GM21515 (cell line): ENCODE measurements around the gene COTL1.

Experiments used
- ATAC-seq: cut with Tn5 transposase; IDR thresholded peaks from one replicate; pipeline ENCODE4 v1.9.1; 2021; ENCODE audit not compliant: unreplicated experiment

The COTL1 gene

DNA sequence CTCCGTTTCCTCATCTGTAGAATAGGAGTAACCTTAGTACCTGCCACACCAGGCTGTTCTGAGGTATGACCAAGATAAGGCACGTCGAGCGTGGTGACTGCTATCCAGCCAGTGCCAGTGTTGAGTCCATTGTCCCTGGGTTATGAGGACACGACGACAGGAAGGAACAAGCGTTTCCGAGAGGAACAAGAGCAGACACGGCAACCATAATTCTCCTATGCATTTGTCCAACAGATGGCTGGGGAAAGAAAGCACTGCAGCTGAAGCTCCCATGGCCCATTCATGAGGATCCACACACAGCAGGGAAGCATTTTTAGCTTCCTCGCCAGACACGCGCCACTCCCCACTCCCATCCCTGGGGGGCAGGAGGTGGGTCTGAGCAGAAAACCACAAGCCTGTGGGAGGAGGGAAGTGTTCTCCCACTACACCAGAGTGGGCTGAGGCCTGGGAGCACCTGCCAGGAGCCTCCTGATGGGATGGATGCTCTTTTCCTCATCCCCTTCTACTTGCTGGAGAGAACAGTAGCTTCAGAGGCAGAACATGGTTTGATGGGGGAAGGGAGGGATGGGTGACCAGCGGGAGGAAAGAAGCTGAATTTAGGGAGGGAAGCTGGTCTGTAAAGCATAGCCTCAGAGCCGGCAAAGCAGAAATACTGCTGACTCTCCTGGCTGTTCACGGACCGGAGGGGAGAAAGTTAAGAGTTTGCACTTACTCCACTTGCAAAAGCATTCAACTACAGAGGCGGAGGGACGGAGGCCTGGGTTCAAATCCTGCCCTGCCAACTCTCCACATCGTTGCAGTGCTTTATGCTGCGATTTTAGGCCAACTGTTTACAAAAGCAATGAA lies 2.7 kb downstream of the COTL1 start:
- ATAC-seq: no peak

DNA sequence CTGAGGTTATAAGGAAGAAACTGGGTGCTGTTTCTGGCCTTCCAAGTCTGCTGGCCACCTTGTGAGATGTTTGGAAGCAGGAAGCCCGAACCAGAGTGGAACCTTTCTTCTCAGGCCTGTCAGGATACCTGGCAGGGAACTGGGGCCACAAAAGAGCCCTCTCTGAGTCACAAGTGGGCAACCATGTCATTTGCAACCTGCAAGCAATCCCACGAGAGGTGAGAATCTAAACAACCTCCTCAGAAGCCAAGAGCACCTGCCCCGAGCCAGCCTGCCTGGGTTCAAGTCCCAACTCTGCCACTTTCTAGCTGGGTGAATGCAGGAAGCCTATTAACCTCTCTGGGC lies 3.3 kb downstream of the COTL1 start:
- no peak for ATAC-seq

DNA sequence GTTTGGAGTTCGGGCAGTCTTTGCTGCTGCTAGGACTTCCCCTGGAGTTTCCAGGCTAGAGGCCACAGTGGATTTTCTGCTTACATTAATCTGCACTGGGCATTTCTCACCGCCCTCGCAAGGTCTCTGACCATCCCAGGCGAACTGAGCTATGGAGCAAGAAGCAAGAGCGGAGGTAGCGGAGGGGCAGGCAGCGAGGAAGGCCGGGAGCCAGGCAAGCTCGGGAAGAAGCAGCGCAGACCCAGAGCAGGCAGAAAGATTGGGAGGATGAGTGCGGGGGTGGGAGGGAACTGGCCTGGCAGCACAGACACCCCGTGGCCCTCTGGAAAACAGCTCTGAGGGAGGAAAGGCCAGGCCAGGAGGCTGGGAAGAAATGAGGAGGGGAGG lies 3.8 kb downstream of the COTL1 start:
- ATAC-seq: no peak

DNA sequence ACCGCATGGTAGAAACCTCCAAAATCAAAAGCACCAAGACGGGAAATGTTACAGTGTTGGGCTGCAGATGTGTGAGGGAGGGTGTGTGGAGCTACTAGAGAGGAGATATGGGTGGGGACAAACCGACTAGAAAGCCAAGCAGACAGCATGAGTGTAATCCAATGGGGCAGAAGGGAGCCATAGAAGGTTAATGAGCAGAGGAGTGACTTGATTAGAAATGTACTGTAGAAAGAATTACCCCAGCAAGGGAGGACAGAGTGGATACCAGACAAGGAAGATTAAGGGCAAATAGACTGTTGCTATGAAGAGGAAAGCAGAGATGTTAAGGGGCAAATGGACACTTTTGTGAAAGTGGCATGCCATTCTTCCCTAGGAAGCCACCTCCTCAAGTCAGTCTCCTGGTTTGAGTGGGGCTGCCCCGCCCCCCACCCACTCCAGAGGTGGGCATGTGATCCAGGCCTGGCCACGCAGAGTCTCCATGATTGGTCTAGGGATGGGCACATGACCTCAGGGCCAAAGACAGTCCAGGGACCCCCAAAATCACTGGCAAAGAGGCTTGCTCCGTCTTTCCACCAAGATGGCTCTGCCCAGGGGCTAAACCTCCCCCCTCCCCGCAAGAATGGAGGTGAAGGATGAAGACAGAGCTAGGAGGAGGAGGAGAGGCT lies 4.3 kb downstream of the COTL1 start:
- no peak for ATAC-seq

DNA sequence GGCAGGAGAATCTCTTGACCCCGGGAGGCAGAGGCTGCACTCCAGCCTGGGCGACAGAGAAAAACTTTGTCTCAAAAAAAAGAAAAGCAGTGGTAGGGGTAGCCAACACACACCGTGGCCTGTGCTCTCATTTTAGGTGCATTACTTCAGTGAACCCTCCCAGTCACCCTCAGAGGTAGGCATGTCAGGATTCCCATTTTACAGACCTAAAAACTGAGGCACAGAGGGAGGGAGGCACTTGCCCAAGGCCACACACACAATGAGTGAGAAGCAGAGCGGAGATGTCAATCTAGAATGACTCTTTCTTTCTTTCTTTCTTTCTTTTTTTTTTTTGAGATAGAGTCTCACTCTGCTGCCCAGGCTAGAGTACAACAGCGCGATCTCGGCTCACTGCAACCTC lies 5.2 kb downstream of the COTL1 start:
- ATAC-seq: no peak

DNA sequence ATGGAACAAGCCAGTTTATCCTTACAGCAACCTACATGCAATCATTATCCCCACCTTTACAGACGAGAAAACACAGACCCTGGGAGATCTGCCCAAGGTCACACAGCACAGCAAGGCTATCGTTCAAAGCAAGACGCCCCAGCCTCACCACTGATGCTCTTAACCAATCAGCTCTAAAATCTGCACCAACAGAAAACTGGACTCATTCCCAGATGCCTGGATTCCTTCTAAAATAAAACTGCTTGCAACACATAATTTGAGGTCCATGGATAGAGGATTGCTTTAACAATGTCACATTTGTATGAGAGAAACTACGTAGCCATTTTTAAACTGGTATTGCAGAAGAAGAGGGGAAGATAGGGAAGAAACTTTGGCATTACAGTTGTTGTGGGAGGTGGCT lies 6.8 kb downstream of the COTL1 start:
- no peak for ATAC-seq

DNA sequence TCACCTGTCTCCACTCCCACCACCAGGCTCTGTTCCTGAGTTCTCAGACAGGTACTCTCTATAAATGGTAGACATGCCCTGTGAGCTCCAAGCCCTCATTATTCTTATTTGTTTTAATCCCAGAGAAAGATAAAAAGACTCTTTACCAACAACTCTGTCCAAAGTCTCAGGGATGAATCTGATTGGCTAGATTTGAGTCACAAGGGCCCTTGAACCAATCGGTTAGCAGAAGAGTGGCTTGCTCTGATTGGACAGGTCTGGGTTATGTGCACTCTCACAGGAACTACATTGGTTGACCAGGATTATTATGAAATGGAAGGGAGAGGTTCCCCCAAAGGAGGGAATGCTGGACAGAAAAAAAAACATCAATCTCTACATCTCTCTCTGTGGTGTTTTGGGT lies 7.5 kb downstream of the COTL1 start:
- no peak for ATAC-seq

DNA sequence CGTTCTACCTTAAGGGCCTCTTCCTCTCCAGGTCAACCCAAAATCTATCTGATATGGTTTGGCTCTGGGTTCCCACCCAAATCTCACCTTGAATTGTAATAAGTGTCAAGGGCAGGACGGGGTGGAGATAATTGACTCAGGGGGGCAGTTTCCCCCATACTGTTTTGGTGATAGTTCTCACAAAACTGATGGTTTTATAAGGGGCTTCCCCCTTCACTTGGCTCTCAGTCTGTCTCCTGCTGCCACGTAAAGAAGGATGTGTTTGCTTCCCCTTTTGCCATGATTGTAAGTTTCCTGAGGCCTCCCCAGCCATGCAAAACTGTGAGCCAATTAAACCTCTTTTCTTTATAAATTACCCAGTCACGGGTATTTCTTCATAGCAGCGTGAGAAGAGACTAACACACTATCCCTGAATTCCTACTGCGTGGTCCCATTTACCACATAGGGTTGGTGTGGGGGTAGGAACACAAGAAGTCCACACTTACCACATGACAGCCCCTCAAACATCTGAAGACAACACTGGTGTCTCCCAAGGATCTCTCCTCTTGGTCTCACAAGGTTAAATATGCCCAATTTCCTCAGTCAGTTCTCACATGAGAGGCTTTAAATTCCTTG lies 8.2 kb downstream of the COTL1 start:
- no peak for ATAC-seq

DNA sequence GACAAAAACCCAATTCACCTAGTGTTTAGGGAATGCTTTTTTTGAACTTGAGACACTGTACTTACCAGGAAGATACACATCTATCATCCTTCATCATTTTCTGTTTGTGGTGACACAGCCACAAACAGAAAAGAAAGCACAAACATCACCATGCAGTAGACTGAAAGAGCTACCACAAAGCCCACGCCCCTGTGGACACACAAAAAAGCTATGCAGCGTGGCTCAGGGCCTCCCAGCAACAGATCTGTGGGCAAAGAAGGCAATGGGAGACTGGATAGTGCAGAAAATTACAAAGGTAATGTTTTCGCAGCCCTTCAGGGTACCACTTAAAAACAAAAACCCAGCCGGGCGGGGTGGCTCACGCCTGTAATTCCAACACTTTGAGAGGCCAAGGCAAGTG lies 9.6 kb downstream of the COTL1 start:
- no peak for ATAC-seq

DNA sequence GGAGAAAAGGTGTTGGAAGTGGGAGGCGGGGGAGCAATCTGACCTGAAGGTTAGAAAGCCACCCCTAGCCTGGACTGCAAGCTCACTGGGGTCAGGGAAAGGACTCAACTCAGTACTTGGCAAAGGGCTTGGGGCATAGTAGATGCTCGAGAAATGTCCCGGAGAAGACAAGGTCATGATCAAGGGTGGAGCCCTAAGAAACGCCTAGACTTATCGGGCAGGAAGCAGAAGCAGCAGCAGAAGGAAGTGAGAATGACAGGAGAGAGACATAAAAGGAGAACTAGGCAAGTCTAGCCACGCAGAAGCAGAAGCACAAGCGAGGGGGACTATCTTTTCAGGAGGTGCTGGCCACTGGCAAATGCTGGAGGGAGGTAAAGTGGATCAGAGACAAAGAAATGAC lies 10.2 kb downstream of the COTL1 start:
- peak; percentile 43 for ATAC-seq

DNA sequence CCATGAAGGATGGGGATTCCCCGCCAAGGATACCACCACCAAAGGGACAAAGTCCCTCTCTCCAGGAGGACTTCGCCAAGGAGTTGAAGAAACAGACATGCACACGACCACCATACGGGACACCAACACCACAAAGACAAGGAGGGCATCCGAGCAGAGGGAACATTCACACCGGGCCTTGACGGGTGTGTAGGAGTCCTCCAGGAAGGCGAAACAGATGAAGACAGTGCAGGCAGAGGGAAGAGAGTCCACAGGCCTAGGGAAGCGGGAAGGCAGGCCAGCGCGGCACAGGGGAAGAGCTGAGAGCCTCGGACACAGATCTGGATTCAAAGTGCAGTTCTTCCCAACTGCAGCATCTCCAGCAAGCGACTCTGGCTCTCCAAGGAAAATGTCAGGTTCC lies 10.8 kb downstream of the COTL1 start:
- no peak for ATAC-seq

DNA sequence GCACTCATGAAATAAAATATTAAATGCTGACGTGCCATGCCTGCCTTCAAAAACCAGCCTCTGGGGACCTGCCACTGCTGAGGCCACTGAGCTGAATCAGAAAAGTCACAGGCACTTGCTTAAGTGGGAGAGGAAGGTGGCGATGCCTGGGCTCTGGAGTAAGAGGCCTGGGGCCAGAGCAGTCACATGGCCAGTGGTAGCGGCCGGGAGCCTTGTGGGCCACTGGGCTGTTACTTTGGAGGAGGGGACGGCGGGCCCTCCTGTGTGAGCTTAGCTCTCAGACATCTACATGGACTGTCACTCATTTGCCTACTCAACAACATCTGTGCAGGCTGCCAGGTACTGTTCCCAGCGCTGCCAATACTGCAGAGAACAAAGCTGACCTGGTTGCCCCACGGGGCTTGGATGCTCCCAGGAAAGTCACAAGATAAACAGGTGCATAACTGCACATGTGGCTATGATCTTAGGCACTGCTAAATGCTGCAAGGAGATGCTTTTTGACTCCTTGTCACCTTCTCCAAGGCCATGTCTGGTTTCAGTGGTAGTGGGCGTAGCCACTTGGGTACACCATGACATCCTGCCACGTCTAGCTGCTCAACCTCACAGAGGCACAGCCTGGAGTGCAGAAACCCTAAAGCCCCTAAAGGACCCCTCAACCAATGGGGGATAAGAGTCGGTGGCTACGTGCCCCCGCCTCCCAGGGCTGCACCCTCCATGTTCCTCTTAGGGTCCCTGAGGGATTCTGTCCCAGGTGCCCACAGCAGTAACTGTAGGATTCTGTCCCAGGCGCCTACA lies 11.6 kb downstream of the COTL1 start:
- ATAC-seq: no peak

DNA sequence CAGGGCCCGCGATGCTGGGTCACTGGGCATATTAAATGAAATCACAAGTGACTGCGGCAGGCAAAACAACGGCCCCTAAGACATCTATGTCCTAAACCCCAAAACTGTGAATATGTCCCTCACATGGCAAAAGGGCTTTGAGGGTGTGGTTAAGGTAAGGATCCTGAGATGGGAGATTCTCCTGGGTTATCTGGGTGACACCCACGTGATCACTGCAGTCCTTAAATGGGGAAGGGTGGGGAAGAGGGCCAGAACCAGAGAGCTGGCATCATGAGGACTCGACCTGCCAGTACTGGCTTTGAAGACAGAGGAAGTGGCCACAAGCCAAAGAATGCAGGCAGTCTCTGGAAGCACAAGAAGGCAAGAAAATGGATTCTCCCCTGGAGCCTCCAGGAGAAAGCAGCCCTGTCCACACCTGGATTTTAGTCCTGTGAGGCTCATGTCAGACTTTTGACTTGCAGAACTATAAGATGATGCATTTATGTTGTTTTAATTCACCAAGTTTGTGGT lies 12.5 kb downstream of the COTL1 start:
- ATAC-seq: no peak

DNA sequence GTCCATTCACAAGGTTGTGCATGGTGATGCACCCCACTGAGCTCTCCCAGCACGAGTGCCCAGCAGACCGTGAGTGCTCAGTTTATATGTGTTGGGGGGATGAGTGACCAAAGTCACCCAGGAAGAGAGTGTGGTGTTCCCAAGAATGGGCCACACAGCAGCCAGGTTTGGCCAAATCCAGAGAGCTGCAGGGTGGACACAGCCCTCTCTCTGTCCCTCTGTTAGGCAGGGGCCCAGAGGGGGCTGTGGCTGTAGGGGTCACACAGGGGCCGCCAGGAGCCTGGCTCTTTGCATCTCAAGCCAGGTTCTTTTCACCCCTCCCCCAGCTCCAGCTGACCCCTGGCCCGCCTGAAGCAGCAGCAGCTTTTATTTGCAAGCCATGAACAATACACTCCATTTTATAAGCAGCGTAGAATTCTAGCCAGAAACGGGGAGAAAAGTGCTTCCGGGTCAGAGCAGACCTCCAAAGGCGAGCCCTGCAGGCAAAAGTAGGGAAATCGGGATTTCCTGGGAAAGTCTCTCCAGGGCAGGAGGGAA lies 13.3 kb downstream of the COTL1 start:
- no peak for ATAC-seq

DNA sequence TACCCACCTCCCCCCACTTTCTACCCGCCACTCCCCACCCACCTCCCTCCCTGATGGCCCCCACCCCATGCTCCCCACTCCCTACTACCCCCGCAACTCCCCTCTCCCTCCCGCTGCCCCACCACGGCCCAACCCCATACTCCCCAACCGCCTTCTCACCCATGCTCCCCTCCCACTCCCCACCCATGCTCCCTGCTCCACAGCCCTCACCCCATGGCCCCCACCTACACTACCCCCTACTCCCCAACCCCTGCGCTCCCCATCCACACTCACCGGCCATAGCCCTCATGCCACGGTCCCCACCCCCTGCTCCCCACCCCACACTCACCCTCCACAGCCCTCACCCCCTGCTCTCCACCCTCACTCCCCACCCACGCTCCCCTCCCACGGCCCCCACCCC lies 13.9 kb downstream of the COTL1 start:
- ATAC-seq: no peak

DNA sequence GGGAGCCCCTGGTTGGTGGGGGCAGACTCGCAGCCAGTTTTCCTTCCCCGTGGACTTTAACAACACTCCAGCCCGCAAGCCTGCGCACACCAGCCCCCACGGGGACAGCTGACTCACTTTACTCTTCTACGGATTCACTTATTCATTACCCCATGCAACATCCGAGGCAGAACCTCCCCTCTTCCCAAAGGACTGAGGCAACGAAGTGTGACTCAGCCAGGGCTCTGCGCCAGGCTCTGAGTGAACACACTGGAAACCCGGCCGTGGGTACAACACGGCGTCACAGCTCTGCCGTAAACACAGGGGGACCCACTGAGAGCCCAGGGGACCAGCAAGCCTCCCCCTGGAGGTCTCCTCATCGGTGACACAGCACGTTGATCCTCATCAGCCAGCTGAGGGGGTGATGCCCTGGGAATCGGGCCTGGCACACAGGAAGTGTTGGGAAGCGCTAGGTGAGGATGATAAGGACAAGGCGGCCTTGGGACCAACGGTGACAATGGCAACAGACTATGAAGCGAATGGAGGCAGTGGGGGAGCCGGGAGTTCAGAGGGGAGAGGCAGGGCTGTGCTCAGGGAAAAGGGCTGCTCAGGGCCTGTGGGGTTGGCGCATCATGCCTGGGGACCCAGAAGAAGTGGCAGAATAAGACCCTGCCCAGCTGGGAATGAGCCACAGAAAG lies 14.6 kb downstream of the COTL1 start:
- ATAC-seq: no peak

DNA sequence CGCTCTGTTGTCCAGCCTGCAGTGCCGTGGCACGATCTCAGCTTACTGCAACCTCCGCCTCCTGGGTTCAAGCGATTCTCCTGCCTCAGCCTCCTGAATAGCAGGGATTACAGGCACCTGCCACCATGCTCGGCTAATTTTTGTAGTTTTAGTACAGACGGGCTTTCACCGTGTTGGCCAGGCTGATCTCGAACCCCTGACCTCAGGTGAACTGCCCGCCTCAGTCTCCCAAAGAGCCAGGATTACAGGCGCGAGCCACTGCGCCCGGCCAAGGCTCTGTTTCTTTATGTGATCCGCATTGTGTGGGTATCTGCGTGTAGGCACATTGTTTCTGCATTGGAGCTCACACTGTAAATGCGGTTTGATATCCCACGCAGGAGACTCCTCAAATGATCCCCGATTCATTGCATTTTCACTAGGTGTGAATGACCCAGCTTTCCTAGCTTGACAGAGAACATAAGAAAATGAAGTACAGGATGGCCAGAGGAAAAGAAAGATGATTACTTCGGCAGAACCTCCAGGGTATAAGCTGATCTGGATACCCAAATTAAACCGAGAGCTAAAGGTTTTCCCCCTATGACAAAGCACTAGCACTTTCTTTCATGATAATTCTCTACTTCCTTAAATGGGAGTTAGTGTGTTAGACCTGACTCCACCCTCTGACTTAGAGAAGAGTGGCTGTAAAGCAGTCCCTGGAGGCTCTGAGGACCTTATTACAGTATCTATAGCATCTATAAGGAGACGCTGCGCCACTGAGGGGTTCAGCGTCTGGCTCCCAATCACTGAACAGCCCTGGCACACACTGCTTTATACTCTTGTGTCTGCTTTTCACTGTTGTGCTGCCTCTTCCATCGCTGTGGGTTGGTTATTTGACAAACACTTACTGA lies 17.3 kb downstream of the COTL1 start:
- ATAC-seq: peak; percentile 57

DNA sequence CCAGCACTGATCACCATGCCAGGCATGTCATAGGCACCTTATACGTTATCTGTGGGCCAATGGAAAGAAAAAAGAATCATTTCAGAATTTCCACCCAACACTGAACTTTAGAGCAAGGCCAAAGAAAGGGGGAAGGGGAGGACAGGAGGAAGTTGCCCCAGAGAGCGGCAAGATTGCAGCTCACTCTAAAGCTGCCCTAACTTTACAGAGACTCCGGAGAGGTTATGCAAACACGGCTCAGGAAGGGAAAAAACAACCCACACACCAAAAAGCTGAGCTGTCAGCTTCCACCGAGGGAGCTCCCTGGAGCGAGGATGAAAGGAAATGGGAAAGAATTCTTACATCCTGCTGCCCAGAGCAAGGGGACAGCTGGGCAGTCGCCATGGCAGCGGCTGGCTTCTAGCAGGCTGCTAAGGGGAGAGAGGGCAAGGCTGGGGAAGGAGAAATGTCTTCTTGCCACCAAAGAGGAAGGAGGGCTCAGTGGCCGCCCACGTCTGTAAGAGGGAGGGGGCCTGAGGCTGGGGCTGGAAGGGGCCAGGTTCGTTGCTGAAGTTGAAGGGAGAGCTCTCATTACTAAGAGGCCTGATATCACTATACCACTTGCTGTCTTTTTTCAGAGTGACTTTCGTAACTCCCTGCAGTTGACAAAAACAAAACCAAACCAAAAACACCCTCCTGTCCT lies 18.2 kb downstream of the COTL1 start:
- ATAC-seq: peak; percentile 44

DNA sequence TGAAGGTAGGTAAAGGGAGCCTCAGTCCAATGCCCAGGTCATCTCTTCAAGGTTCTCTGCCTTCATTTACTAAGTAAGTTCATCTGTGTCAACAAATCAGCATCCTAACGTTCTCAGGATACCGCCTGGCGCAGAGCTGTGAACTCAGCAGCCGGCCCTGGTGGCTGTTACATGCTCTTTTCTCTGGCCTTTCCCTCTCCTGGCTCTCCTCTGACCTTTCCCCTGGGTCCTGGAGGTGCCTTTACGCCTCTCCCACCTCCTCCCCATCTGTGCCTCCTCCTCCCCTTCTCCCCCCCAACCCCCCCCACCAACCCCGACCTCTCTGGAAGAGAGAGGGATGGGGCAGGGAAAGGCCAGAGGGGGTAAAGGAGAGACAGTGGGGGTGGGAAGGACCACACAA lies 19.5 kb downstream of the COTL1 start:
- ATAC-seq: no peak
